Measurements from ENCODE around the gene ABCA9. TPM values are rescaled to one million over a fixed set of nuclear protein-coding genes. Genes with fewer than 3 reads are reported as not detected.

ABCA9 gene
- total RNA-seq, 1 experiment from 2014 or later = 3.6 TPM

GRCh38 chr17:68942389-68942788 lies 118.3 kb downstream of the ABCA9 start:
- in situ Hi-C loops (cut with HindIII; ENCODE audit: low pct_unique_long_range_greater_than_20kb, low sequenced_read_pairs) = no loop called here
- DNase-seq (ENCODE audit: low read depth, low spot score) = no peak

- in situ Hi-C loops (cut with HindIII; ENCODE audit: low pct_unique_long_range_greater_than_20kb, low sequenced_read_pairs) = no loop called here
- DNase-seq (ENCODE audit: low read depth, low spot score) = no peak
Observed at GRCh38 chr17:68941761-68942160, 119.0 kb downstream of the ABCA9 start.

- DNase-seq (ENCODE audit: low read depth, low spot score) = no peak
- in situ Hi-C loops (cut with HindIII; ENCODE audit: low pct_unique_long_range_greater_than_20kb, low sequenced_read_pairs) = no loop called here
Observed at GRCh38 chr17:68939195-68939594, 121.5 kb downstream of the ABCA9 start.

- in situ Hi-C loops (cut with HindIII; ENCODE audit: low pct_unique_long_range_greater_than_20kb, low sequenced_read_pairs) = no loop called here
- DNase-seq (ENCODE audit: low read depth, low spot score) = no peak
Observed at GRCh38 chr17:68937890-68938514, 122.7 kb downstream of the ABCA9 start.

GRCh38 chr17:68927516-68927915 lies 133.2 kb downstream of the ABCA9 start:
- in situ Hi-C loops (cut with HindIII; ENCODE audit: low pct_unique_long_range_greater_than_20kb, low sequenced_read_pairs) = no loop called here

GRCh38 chr17:68924793-68925720 lies 135.7 kb downstream of the ABCA9 start:
- in situ Hi-C loops (cut with HindIII; ENCODE audit: low pct_unique_long_range_greater_than_20kb, low sequenced_read_pairs) = loop anchor here (25.0 kb wide), 2 partner anchors 138 to 312 kb away; partner anchors contain the start of gene ABCA10
- no peak for DNase-seq (ENCODE audit: low read depth, low spot score)

More at GRCh38 chr17:68927516-68927915, 133.2 kb downstream of the ABCA9 start:
- no peak for DNase-seq (ENCODE audit: low read depth, low spot score)

Small RNA genes within 50 kb of the gene (small RNA-seq; reads per million reads assigned to genes)
- 0 reads per million in 2 experiments for gene MIR4524B

Other genes starting within 250 kb of the ABCA9 start
- gene ABCA8, start 105.5 kb downstream of the ABCA9 start, total RNA-seq (2014; rRNA removed; shearing (Covaris generic)) = 30.7 and 33.8 TPM in 2 replicates
- gene ABCA6, start 81.0 kb upstream of the ABCA9 start, total RNA-seq (2014; rRNA removed; shearing (Covaris generic)) = 0.75 and 1.5 TPM in 2 replicates
- gene ABCA10, start 167.9 kb upstream of the ABCA9 start, total RNA-seq (2014; rRNA removed; shearing (Covaris generic)) = 0.67 and 0.98 TPM in 2 replicates

Measured in SK-MEL-5 (cell line).